T-cell (primary cell): ENCODE measurements around the gene KDM2A. TPM values are rescaled to one million over a fixed set of nuclear protein-coding genes. Genes with fewer than 3 reads are reported as not detected.

Source experiments
- ATAC-seq, 4 experiments: fragments of 200-7000 bp in 3 of 4; fragments of 150-1000 bp in 1 of 4; cut with Tn5 transposase; replicated peaks in 1 of 4; 1 replicate in 3 of 4; 2 replicates in 1 of 4; pipeline ENCODE4 v1.10.0; 2021; ENCODE audit warnings: moderate library complexity in 3 of 4, mild to moderate bottlenecking in 2 of 4, moderate number of reproducible peaks in 1 of 4
- CTCF ChIA-PET, 2 donors: fragments of 300-600 bp; sonication (Branson Sonifier 250); formaldehyde crosslinking; loops; one replicate each; lab custom pipeline; 2022; ENCODE audit warnings: antibody characterized with exemption in 2 of 2; lab: Charles Lee
- POLR2A ChIA-PET, 2 donors: fragments of 300-600 bp; sonication (Branson Sonifier 250); formaldehyde crosslinking; loops; one replicate each; lab custom pipeline; 2022; ENCODE audit warnings: antibody characterized with exemption in 2 of 2; lab: Charles Lee
- DNase-seq, 35 experiments: peaks; one replicate each; pipeline versions ENCODE4 v3.0.0 to v3.0.0-alpha.2; 2013 to 2023
- H3K27ac ChIP-seq: one replicate; pipeline ENCODE4 v1.5.1; 2013; ENCODE audit warnings: low read length
- H3K27me3 ChIP-seq, 2 experiments: replicated peaks in 1 of 2; 1 replicate in 1 of 2; 2 replicates in 1 of 2; pipeline versions ENCODE4 v1.6.1 to v1.7.0; 2013; ENCODE audit warnings: low read length in 1 of 2, mixed read lengths in 1 of 2; ENCODE audit not compliant: control insufficient read depth in 2 of 2, insufficient read depth in 2 of 2; ENCODE audit errors: extremely low read depth in 1 of 2
- H3K36me3 ChIP-seq, 2 donors: 1 replicate in 1 of 2; 2 replicates in 1 of 2; pipeline versions ENCODE4 v1.6.1 to v1.7.0; 2013; ENCODE audit warnings: low read length in 1 of 2; ENCODE audit not compliant: control insufficient read depth in 2 of 2, insufficient read depth in 1 of 2; ENCODE audit errors: extremely low read depth in 1 of 2
- H3K4me1 ChIP-seq, 2 experiments: 1 replicate in 1 of 2; 2 replicates in 1 of 2; pipeline versions ENCODE4 v1.6.1 to v1.7.0; 2013; ENCODE audit warnings: low read length in 2 of 2, mixed read lengths in 1 of 2; ENCODE audit not compliant: insufficient read depth in 2 of 2, control insufficient read depth in 1 of 2; ENCODE audit errors: extremely low read depth in 1 of 2
- H3K4me3 ChIP-seq, 2 donors: 1 replicate in 1 of 2; 2 replicates in 1 of 2; pipeline versions ENCODE4 v1.5.1 to v1.7.0; 2013; ENCODE audit warnings: mild to moderate bottlenecking in 2 of 2, low read length in 1 of 2, moderate library complexity in 1 of 2; ENCODE audit not compliant: control insufficient read depth in 1 of 2; ENCODE audit errors: extremely low read depth in 1 of 2
- H3K9me3 ChIP-seq: 2 replicates; pipeline ENCODE4 v1.7.0; 2013
- H3K27ac Mint-ChIP-seq, 2 donors: one replicate each; pipeline ENCODE4 v1.8.0; 2020 to 2021; ENCODE audit warnings: mild to moderate bottlenecking in 2 of 2, mixed read lengths in 2 of 2
- H3K27me3 Mint-ChIP-seq, 2 donors: one replicate each; pipeline ENCODE4 v1.8.0; 2021 to 2022; ENCODE audit warnings: mixed read lengths in 2 of 2
- H3K36me3 Mint-ChIP-seq: one replicate; pipeline ENCODE4 v1.8.0; 2021; ENCODE audit warnings: mixed read lengths
- H3K4me1 Mint-ChIP-seq, 3 donors: one replicate each; pipeline ENCODE4 v1.8.0; 2020 to 2022; ENCODE audit warnings: mixed read lengths in 3 of 3, mild to moderate bottlenecking in 1 of 3
- H3K4me3 Mint-ChIP-seq, 3 donors: one replicate each; pipeline ENCODE4 v1.8.0; 2020 to 2022; ENCODE audit warnings: mild to moderate bottlenecking in 3 of 3, mixed read lengths in 3 of 3, moderate library complexity in 3 of 3
- H3K9me3 Mint-ChIP-seq, 3 donors: one replicate each; pipeline ENCODE4 v1.8.0; 2020 to 2022; ENCODE audit warnings: mixed read lengths in 3 of 3
- WGBS: methylation state at CpG from one replicate; pipeline ENCODE4 v1.1.5; 2013; ENCODE audit warnings: missing lambda C conversion rate; ENCODE audit not compliant: insufficient coverage; 5-methylcytosine and 5-hydroxymethylcytosine counted together
- total RNA-seq, 35 experiments: library from RNA in 6 of 35; stranded (reverse) in 6 of 35; fragments of 120-200 nt in 1 of 35; gene quantifications; one replicate each; pipeline versions ENCODE4 v1.2.1 to v1.2.4 and lab custom pipeline; 2013 to 2026

The KDM2A gene
- total RNA-seq, 5 donors from 2014 or later (not counting 1 experiment from before 2014, with no cell fraction given) = 157 to 333 (median 178) TPM

GRCh38 chr11:67268081-67268961, 149.3 kb downstream of the KDM2A start:
- H3K27me3 Mint-ChIP-seq = no peaks in the 10 kb centered on the region
- no peaks in the 10 kb centered on the region for H3K9me3 Mint-ChIP-seq
- peaks cover 64 to 80% (median 66%) of the 10 kb centered on the region in 3 donors for H3K4me1 Mint-ChIP-seq
- 1% methylated on average over 10 of the region's 21 CpGs for WGBS
- Histone ChIP-seq H3K4me1 (peaks cover 40 to 80% of the 10 kb centered on the region in 2 experiments), H3K36me3 (peaks cover 3 to 40% of the 10 kb centered on the region in 2 donors), H3K4me3 (peak overlapping the region; percentile 87 to 88), H3K27ac (peak overlapping the region; percentile 86), H3K9me3 (no peaks in the 10 kb centered on the region), H3K27me3 (no peaks in the 10 kb centered on the region)
- peak; percentile 11 to 37 (median 18) for ATAC-seq
- CTCF ChIA-PET = interaction anchor here in 1 of 2 donors (1.0 to 3.1 kb wide), 5 partner anchors 9 to 85 kb away, joined by 3 to 7 read pairs (median 4); partner anchors contain the start of genes ANKRD13D and POLD4
- H3K36me3 Mint-ChIP-seq = peaks cover 27% of the 10 kb centered on the region
- H3K27ac Mint-ChIP-seq = peak overlapping the region; percentile 97 to 98
- DNase-seq = peak in 33 of 35 experiments; percentile 34 to 80 (median 59)
- POLR2A ChIA-PET = interaction anchor here in 1 of 2 donors (0.5 to 0.6 kb wide), 2 partner anchors 22 to 23 kb away, joined by 3 read pairs; no protein-coding TSS in a partner anchor
- peak overlapping the region; percentile 96 to 99 (median 98) for H3K4me3 Mint-ChIP-seq

GRCh38 chr11:67268962-67269268, 149.9 kb downstream of the KDM2A start:
- H3K4me3 Mint-ChIP-seq = peak overlapping the region; percentile 96 to 99 (median 98)
- no peaks in the 10 kb centered on the region for H3K27me3 ChIP-seq
- H3K9me3 ChIP-seq = no peaks in the 10 kb centered on the region
- peak overlapping the region; percentile 67 to 88 for H3K4me3 ChIP-seq
- H3K27me3 Mint-ChIP-seq = no peaks in the 10 kb centered on the region
- ATAC-seq (no peak), DNase-seq (no peak)
- H3K4me1 ChIP-seq = peaks cover 44 to 80% of the 10 kb centered on the region in 2 experiments
- H3K9me3 Mint-ChIP-seq = no peaks in the 10 kb centered on the region
- peak overlapping the region; percentile 97 to 98 for H3K27ac Mint-ChIP-seq
- POLR2A ChIA-PET = no interaction called here
- H3K27ac ChIP-seq = peak overlapping the region; percentile 86
- H3K36me3 Mint-ChIP-seq = peaks cover 27% of the 10 kb centered on the region
- CTCF ChIA-PET = interaction anchor here in 1 of 2 donors (1.2 to 3.1 kb wide), 2 partner anchors 25 to 48 kb away, joined by 3 to 7 read pairs; no protein-coding TSS in a partner anchor
- H3K4me1 Mint-ChIP-seq = peaks cover 65 to 85% (median 70%) of the 10 kb centered on the region in 3 donors
- peaks cover 3 to 44% of the 10 kb centered on the region in 2 donors for H3K36me3 ChIP-seq
- 18% methylated on average over 13 of the region's 13 CpGs for WGBS

- no peaks in the 10 kb centered on the region for H3K27me3 ChIP-seq
- H3K4me3 ChIP-seq = peak overlapping the region; percentile 67 to 88
- H3K9me3 Mint-ChIP-seq = no peaks in the 10 kb centered on the region
- CTCF ChIA-PET = interaction anchor here in 1 of 2 donors (1.2 kb wide), 1 partner anchor 48 kb away, joined by 3 read pairs; no protein-coding TSS in a partner anchor
- H3K27ac ChIP-seq = peak overlapping the region; percentile 86
- H3K9me3 ChIP-seq = no peaks in the 10 kb centered on the region
- peaks cover 45 to 87% of the 10 kb centered on the region in 2 experiments for H3K4me1 ChIP-seq
- DNase-seq (peak in 2 of 35 experiments; percentile 1 to 40), ATAC-seq (no peak)
- WGBS = 4% methylated on average over 12 of the region's 15 CpGs
- peak overlapping the region; percentile 96 to 99 (median 98) for H3K4me3 Mint-ChIP-seq
- peak overlapping the region; percentile 97 to 98 for H3K27ac Mint-ChIP-seq
- peaks cover 27% of the 10 kb centered on the region for H3K36me3 Mint-ChIP-seq
- H3K4me1 Mint-ChIP-seq = peaks cover 67 to 86% (median 72%) of the 10 kb centered on the region in 3 donors
- POLR2A ChIA-PET = no interaction called here
- H3K27me3 Mint-ChIP-seq = no peaks in the 10 kb centered on the region
- peaks cover 3 to 47% of the 10 kb centered on the region in 2 donors for H3K36me3 ChIP-seq
Observed at GRCh38 chr11:67269401-67270255, 150.6 kb downstream of the KDM2A start.

GRCh38 chr11:67270256-67271204, 151.5 kb downstream of the KDM2A start:
- DNase-seq (peak in 2 of 35 experiments; percentile 31 to 46), ATAC-seq (no peak)
- peaks cover 66 to 89% (median 74%) of the 10 kb centered on the region in 3 donors for H3K4me1 Mint-ChIP-seq
- H3K36me3 Mint-ChIP-seq = peaks cover 29% of the 10 kb centered on the region
- peak overlapping the region; percentile 96 to 99 (median 98) for H3K4me3 Mint-ChIP-seq
- no peaks in the 10 kb centered on the region for H3K27me3 ChIP-seq
- ChIA-PET CTCF (interaction anchor here in 1 of 2 donors (1.1 to 1.6 kb wide), 4 partner anchors 8 to 81 kb away, joined by 3 to 9 read pairs (median 4); no protein-coding TSS in a partner anchor), POLR2A (interaction anchor here (0.8 to 1.0 kb wide), 2 partner anchors 30 to 47 kb away, joined by 3 read pairs; no protein-coding TSS in a partner anchor)
- H3K27ac ChIP-seq = peak overlapping the region; percentile 86
- H3K9me3 Mint-ChIP-seq = no peaks in the 10 kb centered on the region
- H3K27ac Mint-ChIP-seq = peak overlapping the region; percentile 97 to 98
- 0% methylated on average over 12 of the region's 28 CpGs for WGBS
- peak overlapping the region; percentile 67 to 88 for H3K4me3 ChIP-seq
- H3K4me1 ChIP-seq = peaks cover 49 to 90% of the 10 kb centered on the region in 2 experiments
- no peaks in the 10 kb centered on the region for H3K9me3 ChIP-seq
- peaks cover 3 to 55% of the 10 kb centered on the region in 2 donors for H3K36me3 ChIP-seq
- H3K27me3 Mint-ChIP-seq = no peaks in the 10 kb centered on the region

- no peaks in the 10 kb centered on the region for H3K9me3 Mint-ChIP-seq
- peak overlapping the region; percentile 97 to 98 for H3K27ac Mint-ChIP-seq
- H3K27me3 ChIP-seq = no peaks in the 10 kb centered on the region
- WGBS = 0% methylated on average over 1 of the region's 5 CpGs
- no peaks in the 10 kb centered on the region for H3K27me3 Mint-ChIP-seq
- H3K36me3 Mint-ChIP-seq = peaks cover 31% of the 10 kb centered on the region
- DNase-seq (peak in 1 of 35 experiments; percentile 40), ATAC-seq (peak in 1 of 4 experiments; percentile 8)
- peak overlapping the region; percentile 96 to 99 (median 98) for H3K4me3 Mint-ChIP-seq
- H3K4me1 ChIP-seq = peaks cover 55 to 90% of the 10 kb centered on the region in 2 experiments
- peaks cover 66 to 89% (median 75%) of the 10 kb centered on the region in 3 donors for H3K4me1 Mint-ChIP-seq
- H3K9me3 ChIP-seq = no peaks in the 10 kb centered on the region
- peak overlapping the region; percentile 67 to 88 for H3K4me3 ChIP-seq
- peaks cover 3 to 62% of the 10 kb centered on the region in 2 donors for H3K36me3 ChIP-seq
- ChIA-PET CTCF (interaction anchor here in 1 of 2 donors (1.1 to 1.6 kb wide), 4 partner anchors 9 to 80 kb away, joined by 3 to 9 read pairs (median 4); no protein-coding TSS in a partner anchor), POLR2A (interaction anchor here in 1 of 2 donors (0.6 to 1.0 kb wide), 3 partner anchors 46 to 654 kb away, joined by 3 to 16 read pairs (median 3); no protein-coding TSS in a partner anchor)
- peak overlapping the region; percentile 86 for H3K27ac ChIP-seq
Observed at GRCh38 chr11:67271205-67271540, 152.1 kb downstream of the KDM2A start.
